H1 (cell line): ENCODE results near the gene CCNK.

ENCODE experiments used
- BRCA1 ChIP-seq: IDR thresholded peaks from 2 replicates; pipeline ENCODE4 v1.6.1; 2012; ENCODE audit warnings: low read depth, low read length, improper control_type of control experiment
- CBX5 ChIP-seq: fragments of 300-800, 300-1000 bp; sonication (generic); IDR thresholded peaks from 2 replicates; pipeline ENCODE4 v1.7.1; 2016; ENCODE audit warnings: antibody characterized with exemption, low read length, low read depth
- CTCF ChIP-seq, 3 experiments: IDR thresholded peaks; 1 replicate in 2 of 3; 2 replicates in 1 of 3; pipeline versions ENCODE4 v1.5.1 to v1.6.1; 2011; ENCODE audit warnings: low read length in 3 of 3, mild to moderate bottlenecking in 3 of 3, inconsistent platforms in 2 of 3, low read depth in 1 of 3, moderate library complexity in 1 of 3; ENCODE audit not compliant: insufficient read depth in 1 of 3; ENCODE audit errors: control extremely low read depth in 1 of 3
- MAX ChIP-seq: IDR thresholded peaks from 2 replicates; pipeline ENCODE4 v1.6.1; 2012; ENCODE audit warnings: inconsistent platforms
- RAD21 ChIP-seq, 2 experiments: IDR thresholded peaks in 1 of 2; conservative IDR thresholded peaks in 1 of 2; 2 replicates each; pipeline ENCODE4 v1.6.1; 2011; ENCODE audit warnings: low read depth in 2 of 2, low read length in 2 of 2, improper control_type of control experiment in 1 of 2, inconsistent platforms in 1 of 2, mild to moderate bottlenecking in 1 of 2, moderate library complexity in 1 of 2
- TAF1 ChIP-seq: IDR thresholded peaks from 2 replicates; pipeline ENCODE4 v1.6.1; 2011; ENCODE audit warnings: mild to moderate bottlenecking, low read depth, low read length
- TAF7 ChIP-seq: optimal IDR thresholded peaks from 2 replicates; pipeline ENCODE3; 2011; ENCODE audit warnings: low read depth, mild to moderate bottlenecking, inconsistent platforms, low read length, moderate library complexity, borderline replicate concordance

DNA sequence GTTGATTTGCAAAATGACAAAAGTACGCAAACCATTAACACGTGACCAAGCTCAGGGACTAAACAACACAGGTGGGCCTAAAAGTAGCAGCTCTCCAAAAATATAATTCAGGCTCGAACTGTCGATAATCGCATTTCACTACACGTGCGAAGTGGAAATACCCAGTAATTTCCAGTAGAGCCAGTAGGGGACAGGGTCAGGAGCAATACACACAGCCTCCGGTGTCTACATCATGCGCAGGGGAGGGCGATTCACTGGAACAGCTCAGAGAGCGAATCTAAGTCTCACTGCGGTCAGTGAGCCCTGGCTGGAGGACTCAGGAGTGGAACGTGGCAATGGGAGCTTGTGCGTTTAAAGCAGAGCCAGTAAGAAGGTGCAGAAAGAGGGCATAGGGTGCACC is 40.9 kb upstream of the CCNK start:
- no peak for TF ChIP-seq MAX
- TF ChIP-seq CTCF (IDR thresholded peaks at IDR 0.05; ENCODE audit: control extremely low read depth in 1 of 3, insufficient read depth in 1 of 3, low read depth in 1 of 3, low read length in 3 of 3), result peak; percentile 4 to 25 (median 6); a peak in 2 of 4 replicates
- no peak for TF ChIP-seq RAD21 (IDR thresholded peaks at IDR 0.05 in 1 of 2, conservative IDR thresholded peaks at IDR 0.05 in 1 of 2; ENCODE audit: low read depth in 2 of 2, low read length in 2 of 2)
- no peak for TF ChIP-seq BRCA1
- no peak for TF ChIP-seq TAF7
- no peak for TF ChIP-seq TAF1
- no peak for TF ChIP-seq CBX5
